OCI-LY1 (cell line): ENCODE data around the gene OR51F2.

Experiments used
- H2AFZ ChIP-seq: fragments of 200-600 bp; sonication (generic), shearing (Covaris generic); 2 replicates; pipeline ENCODE4 v1.6.0; 2014; ENCODE audit warnings: antibody characterized with exemption, mild to moderate bottlenecking, low read length
- H3F3A ChIP-seq: fragments of 200-600 bp; sonication (generic), shearing (Covaris generic); 2 replicates; pipeline ENCODE4 v1.6.0; 2014; ENCODE audit warnings: mild to moderate bottlenecking, antibody characterized with exemption, low read length, moderate library complexity; ENCODE audit not compliant: insufficient read depth
- H3K27ac ChIP-seq: fragments of 200-600 bp; sonication (generic); 2 replicates; pipeline ENCODE4 v1.5.1; 2014; ENCODE audit warnings: low read length, mixed run types, mild to moderate bottlenecking, low read depth; ENCODE audit not compliant: poor library complexity, severe bottlenecking
- H3K27me3 ChIP-seq: fragments of 200-600 bp; sonication (generic); 2 replicates; pipeline ENCODE4 v1.6.0; 2014; ENCODE audit warnings: antibody characterized with exemption, mild to moderate bottlenecking, low read length, moderate library complexity; ENCODE audit not compliant: insufficient read depth
- H3K36me3 ChIP-seq: fragments of 200-600 bp; sonication (generic); 2 replicates; pipeline ENCODE4 v1.6.1; 2014; ENCODE audit warnings: mild to moderate bottlenecking, antibody characterized with exemption, low read length, moderate library complexity, mixed read lengths; ENCODE audit not compliant: insufficient read depth
- H3K4me1 ChIP-seq: fragments of 200-600 bp; sonication (generic); 2 replicates; pipeline ENCODE4 v1.5.1; 2014; ENCODE audit warnings: mild to moderate bottlenecking, low read length, moderate library complexity; ENCODE audit not compliant: insufficient read depth, severe bottlenecking
- H3K4me2 ChIP-seq: fragments of 200-600 bp; sonication (generic), shearing (Covaris generic); 2 replicates; pipeline ENCODE4 v1.6.1; 2014; ENCODE audit warnings: low read length
- H3K4me3 ChIP-seq: fragments of 200-600 bp; sonication (generic); 2 replicates; pipeline ENCODE4 v1.5.1; 2014; ENCODE audit warnings: low read length, low read depth, mild to moderate bottlenecking, mixed read lengths; ENCODE audit not compliant: poor library complexity, severe bottlenecking
- H3K79me2 ChIP-seq: fragments of 200-600 bp; shearing (Covaris generic); 2 replicates; pipeline ENCODE4 v1.6.1; 2016; ENCODE audit warnings: mixed run types, low read length, mixed read lengths; ENCODE audit not compliant: insufficient read depth
- H3K9ac ChIP-seq: fragments of 200-600 bp; sonication (generic), shearing (Covaris generic); 2 replicates; pipeline ENCODE4 v1.6.1; 2014; ENCODE audit warnings: mild to moderate bottlenecking, low read length, mixed read lengths
- H3K9me2 ChIP-seq: fragments of 200-600 bp; sonication (generic), shearing (Covaris generic); 2 replicates; pipeline ENCODE4 v1.6.1; 2014; ENCODE audit warnings: low read depth, mild to moderate bottlenecking, low read length, mixed read lengths
- H3K9me3 ChIP-seq: fragments of 200-600 bp; shearing (Covaris generic); 2 replicates; pipeline ENCODE4 v1.6.1; 2014; ENCODE audit warnings: low read length, mixed read lengths
- H4K20me1 ChIP-seq: fragments of 200-600 bp; sonication (generic), shearing (Covaris generic); 2 replicates; pipeline ENCODE4 v1.6.0; 2016; ENCODE audit warnings: mild to moderate bottlenecking, low read length; ENCODE audit not compliant: insufficient read depth
- CTCF ChIP-seq: fragments of 200-600 bp; sonication (generic), shearing (Covaris generic); IDR thresholded peaks from 2 replicates; pipeline ENCODE4 v1.5.1; 2017; ENCODE audit warnings: mild to moderate bottlenecking, antibody characterized with exemption, low read length, moderate library complexity, mixed read lengths
- EZH2 ChIP-seq: fragments of 200-600 bp; sonication (generic), shearing (Covaris generic); IDR thresholded peaks from 2 replicates; pipeline ENCODE4 v1.8.0; 2017; ENCODE audit warnings: borderline replicate concordance, mixed run types, mild to moderate bottlenecking, antibody characterized with exemption, low read length, moderate library complexity, mixed read lengths

Gene OR51F2

GRCh38 chr11:4830346-4830745 lies 9.2 kb downstream of the OR51F2 start:
- no peaks in the 10 kb centered on the region for H3K36me3 ChIP-seq
- TF ChIP-seq CTCF (no peak), EZH2 (no peak)

DNA sequence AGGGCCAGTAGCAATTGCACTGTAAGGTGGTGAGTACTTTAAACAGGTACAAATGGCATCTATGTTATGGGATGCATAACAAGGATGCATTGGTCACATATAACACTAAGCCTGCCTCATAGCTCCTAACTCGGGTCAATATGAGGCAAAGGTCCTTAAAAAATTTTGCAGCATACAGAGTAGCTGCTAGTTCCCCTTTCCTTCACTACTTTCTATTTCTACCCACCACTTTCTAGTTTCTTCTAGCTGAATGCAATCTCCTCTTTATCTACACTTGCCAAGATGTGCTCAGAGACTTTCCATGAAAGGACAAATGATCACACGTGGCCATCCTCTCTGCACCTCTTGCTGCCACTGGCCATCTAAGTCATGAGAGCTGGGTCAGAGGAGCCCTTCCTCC lies 9.8 kb downstream of the OR51F2 start:
- no peak overlapping the region for H3K4me3 ChIP-seq
- TF ChIP-seq EZH2 = no peak
- TF ChIP-seq CTCF = no peak

More at GRCh38 chr11:4830346-4830745, 9.2 kb downstream of the OR51F2 start:
- H3K79me2 ChIP-seq = no peaks in the 10 kb centered on the region
- no peaks in the 10 kb centered on the region for H3K27me3 ChIP-seq
- no peak overlapping the region for H2AFZ ChIP-seq
- H4K20me1 ChIP-seq = no peaks in the 10 kb centered on the region
- H3K9ac ChIP-seq = no peak overlapping the region
- H3F3A ChIP-seq = no peaks in the 10 kb centered on the region
- H3K9me3 ChIP-seq = no peaks in the 10 kb centered on the region
- no peaks in the 10 kb centered on the region for H3K4me1 ChIP-seq
- H3K27ac ChIP-seq = no peak overlapping the region
- no peak overlapping the region for H3K4me2 ChIP-seq
- H3K9me2 ChIP-seq = no peaks in the 10 kb centered on the region
- no peak overlapping the region for H3K4me3 ChIP-seq

DNA sequence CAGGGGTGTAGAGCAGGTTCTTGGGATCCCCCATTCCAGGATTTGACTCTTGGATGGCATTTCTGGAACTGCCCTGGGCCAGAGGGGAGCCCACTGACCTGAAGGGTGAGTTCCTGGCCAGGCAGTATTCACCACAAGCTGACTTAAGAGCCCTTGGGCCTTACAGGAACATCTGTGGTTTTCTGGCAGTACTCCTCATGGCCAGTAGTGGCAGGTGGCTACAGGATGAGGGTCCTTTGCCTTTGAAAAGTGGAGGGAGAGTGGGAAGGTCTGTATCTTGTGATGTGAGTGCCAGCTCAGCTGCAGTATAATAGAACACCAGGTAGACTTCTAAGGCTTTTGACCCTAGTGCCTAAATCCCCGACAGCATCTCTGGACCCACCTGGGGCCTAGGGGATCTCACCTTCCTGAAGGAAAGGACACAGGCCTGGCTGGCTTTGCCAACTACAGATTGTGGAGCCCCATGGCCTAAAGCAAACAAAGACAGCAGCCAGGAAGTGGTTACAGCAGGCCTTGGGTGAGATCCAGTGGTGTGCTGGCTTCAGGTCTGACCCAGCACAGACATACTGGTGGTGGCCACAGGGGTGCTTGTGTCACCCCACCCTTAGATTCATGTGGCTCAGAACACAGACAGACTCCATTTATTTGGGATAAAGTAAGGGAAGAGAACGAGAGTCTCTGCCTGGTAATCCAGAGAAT lies 18.9 kb downstream of the OR51F2 start:
- Histone ChIP-seq H2AFZ (no peak overlapping the region), H3K4me1 (no peaks in the 10 kb centered on the region), H3K9me2 (no peaks in the 10 kb centered on the region), H3K9me3 (no peaks in the 10 kb centered on the region), H3K27me3 (no peaks in the 10 kb centered on the region), H4K20me1 (no peaks in the 10 kb centered on the region), H3F3A (no peaks in the 10 kb centered on the region), H3K4me3 (no peak overlapping the region), H3K36me3 (no peaks in the 10 kb centered on the region), H3K79me2 (no peaks in the 10 kb centered on the region), H3K9ac (no peak overlapping the region), H3K4me2 (no peak overlapping the region), H3K27ac (no peak overlapping the region)
- TF ChIP-seq CTCF (no peak), EZH2 (no peak)

More for the DNA sequence above, 9.8 kb downstream of the OR51F2 start:
- Histone ChIP-seq H3K27me3 (no peaks in the 10 kb centered on the region), H3K9ac (no peak overlapping the region), H4K20me1 (no peaks in the 10 kb centered on the region), H3K9me3 (no peaks in the 10 kb centered on the region), H2AFZ (no peak overlapping the region), H3K79me2 (no peaks in the 10 kb centered on the region), H3F3A (no peaks in the 10 kb centered on the region), H3K4me2 (no peak overlapping the region), H3K9me2 (no peaks in the 10 kb centered on the region), H3K36me3 (no peaks in the 10 kb centered on the region), H3K4me1 (no peaks in the 10 kb centered on the region), H3K27ac (no peak overlapping the region)
